Dedifferentiated amniotic fluid mesenchymal stem cell (primary cell): ENCODE measurements around the gene FERMT2.
"Not testable (repeated sequence)": the region's sequence is repeated elsewhere in the genome, so short reads cannot be mapped to it uniquely, and the experiment has no call there.

ENCODE experiments used
- DNase-seq: peaks from one replicate; pipeline ENCODE4 v3.0.0-alpha.2; 2016; ENCODE audit errors: extremely low spot score

FERMT2 gene

GRCh38 chr14:52939427-52939826 lies 11.4 kb downstream of the FERMT2 start:
- DNase-seq: no peak

GRCh38 chr14:52937869-52938268 lies 13.0 kb downstream of the FERMT2 start:
- DNase-seq: no peak

GRCh38 chr14:52937306-52937705 lies 13.5 kb downstream of the FERMT2 start:
- DNase-seq: no peak

- DNase-seq: no peak
Measured at GRCh38 chr14:52936437-52936836, 14.4 kb downstream of the FERMT2 start.

- no peak for DNase-seq
Measured at GRCh38 chr14:52935833-52936232, 15.0 kb downstream of the FERMT2 start.

GRCh38 chr14:52934762-52935161 lies 16.1 kb downstream of the FERMT2 start:
- DNase-seq: no peak

- DNase-seq: no peak
Measured at GRCh38 chr14:52929192-52929807, 21.6 kb downstream of the FERMT2 start.

GRCh38 chr14:52926953-52927352 lies 23.9 kb downstream of the FERMT2 start:
- DNase-seq: peak; percentile 62

GRCh38 chr14:52923902-52924575 lies 26.8 kb downstream of the FERMT2 start:
- DNase-seq: no peak

- no peak for DNase-seq
Measured at GRCh38 chr14:52922656-52923055, 28.2 kb downstream of the FERMT2 start.

- no peak for DNase-seq
Measured at GRCh38 chr14:52922059-52922458, 28.8 kb downstream of the FERMT2 start.

- not testable (repeated sequence) for DNase-seq
Measured at GRCh38 chr14:52920411-52920810, 30.4 kb downstream of the FERMT2 start.

- DNase-seq: no peak
Measured at GRCh38 chr14:52919971-52920370, 30.9 kb downstream of the FERMT2 start.

- DNase-seq: no peak
Measured at GRCh38 chr14:52918486-52918885, 32.4 kb downstream of the FERMT2 start.

- DNase-seq: peak; percentile 24
Measured at GRCh38 chr14:52917735-52918134, 33.1 kb downstream of the FERMT2 start.

- no peak for DNase-seq
Measured at GRCh38 chr14:52914295-52914694, 36.6 kb downstream of the FERMT2 start.

GRCh38 chr14:52913271-52913670 lies 37.6 kb downstream of the FERMT2 start:
- DNase-seq: no peak

GRCh38 chr14:52911904-52912303 lies 38.9 kb downstream of the FERMT2 start:
- DNase-seq: no peak

GRCh38 chr14:52910572-52910971 lies 40.3 kb downstream of the FERMT2 start:
- DNase-seq: no peak

- no peak for DNase-seq
Measured at GRCh38 chr14:52907949-52908348, 42.9 kb downstream of the FERMT2 start.

GRCh38 chr14:52906141-52906601 lies 44.7 kb downstream of the FERMT2 start:
- peak; percentile 72 for DNase-seq

GRCh38 chr14:52902971-52903619 lies 47.8 kb downstream of the FERMT2 start:
- no peak for DNase-seq

GRCh38 chr14:52901357-52901980 lies 49.4 kb downstream of the FERMT2 start:
- no peak for DNase-seq
